LNCaP clone FGC (cell line): ENCODE data around the gene NTPCR.

Experiments used
- DNase-seq: peaks from one replicate; pipeline ENCODE4 v3.0.0-alpha.2; 2011; ENCODE audit warnings: low read depth
- H3K4me3 ChIP-seq: 2 replicates; pipeline ENCODE4 v1.5.1; 2011; ENCODE audit warnings: mild to moderate bottlenecking, low read depth, low read length, control low read depth
- CTCF ChIP-seq: IDR thresholded peaks from 2 replicates; pipeline ENCODE4 v1.5.1; 2012; ENCODE audit warnings: mild to moderate bottlenecking; ENCODE audit not compliant: control insufficient read depth, insufficient read depth; ENCODE audit errors: extremely low read depth

Gene NTPCR

GRCh38 chr1:232915212-232915611 lies 35.2 kb upstream of the NTPCR start:
- no peak overlapping the region for H3K4me3 ChIP-seq
- TF ChIP-seq CTCF = no peak
- DNase-seq = no peak

GRCh38 chr1:232917053-232917452 lies 33.4 kb upstream of the NTPCR start:
- DNase-seq = no peak
- no peak overlapping the region for H3K4me3 ChIP-seq
- TF ChIP-seq CTCF = no peak

GRCh38 chr1:232921381-232921780 lies 29.0 kb upstream of the NTPCR start:
- TF ChIP-seq CTCF = no peak
- H3K4me3 ChIP-seq = no peak overlapping the region
- DNase-seq = no peak

- no peak overlapping the region for H3K4me3 ChIP-seq
- TF ChIP-seq CTCF = no peak
- no peak for DNase-seq
Measured at GRCh38 chr1:232922485-232922884, 27.9 kb upstream of the NTPCR start.

- DNase-seq = no peak
- no peak for TF ChIP-seq CTCF
- no peak overlapping the region for H3K4me3 ChIP-seq
Measured at GRCh38 chr1:232923739-232924386, 26.5 kb upstream of the NTPCR start.

- no peak for DNase-seq
- H3K4me3 ChIP-seq = no peak overlapping the region
- TF ChIP-seq CTCF = no peak
Measured at GRCh38 chr1:232924874-232925273, 25.5 kb upstream of the NTPCR start.
